HEK293 (cell line): Measurements from ENCODE around the gene SQOR.

Experiments used
- CTCF ChIA-PET: fragments of 350-600 bp; formaldehyde crosslinking; extraction: SDS; loops from one replicate; lab custom pipeline; 2021; ENCODE audit warnings: antibody characterized with exemption; lab: Yijun Ruan, JAX
- POLR2A ChIA-PET: fragments of 300-600 bp; formaldehyde crosslinking; extraction: SDS; loops from one replicate; lab custom pipeline; 2020; ENCODE audit warnings: antibody characterized with exemption, inconsistent platforms; lab: Yijun Ruan, JAX
- H3K27ac ChIP-seq: fragments of 200-500 bp; sonication (Bioruptor generic); 2 replicates; pipeline ENCODE4 v1.5.1; 2014; ENCODE audit warnings: low read depth, low read length, control low read depth, inconsistent platforms; ENCODE audit errors: extremely low read depth
- H3K36me3 ChIP-seq, 2 experiments: fragments of 200-500 bp in 1 of 2; sonication (Bioruptor generic) in 1 of 2; 1 replicate in 1 of 2; 2 replicates in 1 of 2; pipeline ENCODE4 v1.5.1; 2014 to 2017; ENCODE audit warnings: inconsistent platforms in 2 of 2, low read length in 2 of 2; ENCODE audit not compliant: control insufficient read depth in 2 of 2, insufficient read depth in 1 of 2
- H3K4me1 ChIP-seq: fragments of 200-500 bp; sonication (Bioruptor generic); 2 replicates; pipeline ENCODE4 v1.5.1; 2014; ENCODE audit warnings: mild to moderate bottlenecking, low read length, inconsistent platforms; ENCODE audit not compliant: control insufficient read depth, insufficient read depth
- H3K4me3 ChIP-seq: 2 replicates; pipeline ENCODE4 v1.5.1; 2011; ENCODE audit warnings: low read depth, mild to moderate bottlenecking, control low read depth, low read length, moderate library complexity
- H3K9me3 ChIP-seq: fragments of 200-500 bp; sonication (Bioruptor generic); 2 replicates; pipeline ENCODE4 v1.5.1; 2014; ENCODE audit warnings: low read depth, low read length, inconsistent platforms; ENCODE audit not compliant: control insufficient read depth, insufficient read depth
- BCL11A ChIP-seq: fragments of 450-650 bp; formaldehyde crosslinking; IDR thresholded peaks from 2 replicates; pipeline ENCODE4 v1.5.1; 2016; ENCODE audit warnings: low read depth, missing biosample characterization, missing genetic modification characterization
- GLI2 ChIP-seq: fragments of 450-650 bp; formaldehyde crosslinking; IDR thresholded peaks from 2 replicates; pipeline ENCODE4; 2017; ENCODE audit warnings: missing biosample characterization, missing genetic modification characterization, low read depth, borderline replicate concordance
- HOXC10 ChIP-seq: sonication (generic); formaldehyde crosslinking; IDR thresholded peaks from 2 replicates; pipeline ENCODE4 v1.8.1; 2023; ENCODE audit warnings: mild to moderate bottlenecking, missing genetic modification reagents
- IKZF3 ChIP-seq: fragments of 450-650 bp; IDR thresholded peaks from 2 replicates; pipeline ENCODE4 v1.5.0; 2018; ENCODE audit warnings: missing biosample characterization, mild to moderate bottlenecking, missing genetic modification characterization, moderate library complexity
- PATZ1 ChIP-seq: fragments of 450-650 bp; formaldehyde crosslinking; IDR thresholded peaks from 2 replicates; pipeline ENCODE4 v1.5.1; 2016; ENCODE audit warnings: missing biosample characterization, missing genetic modification characterization
- PRDM1 ChIP-seq: fragments of 450-650 bp; formaldehyde crosslinking; IDR thresholded peaks from 2 replicates; pipeline ENCODE4; 2016; ENCODE audit warnings: missing biosample characterization, missing genetic modification characterization
- RBAK ChIP-seq: fragments of 450-650 bp; formaldehyde crosslinking; IDR thresholded peaks from 2 replicates; pipeline ENCODE4 v1.5.1; 2016; ENCODE audit warnings: missing biosample characterization, missing genetic modification characterization
- SP2 ChIP-seq: fragments of 450-650 bp; formaldehyde crosslinking; IDR thresholded peaks from 2 replicates; pipeline ENCODE4 v1.5.1; 2016; ENCODE audit warnings: missing biosample characterization, missing genetic modification characterization
- ZBTB10 ChIP-seq: fragments of 450-650 bp; formaldehyde crosslinking; IDR thresholded peaks from 2 replicates; pipeline ENCODE4 v1.5.1; 2016; ENCODE audit warnings: missing biosample characterization, missing genetic modification characterization
- ZBTB7A ChIP-seq: fragments of 450-650 bp; formaldehyde crosslinking; IDR thresholded peaks from 2 replicates; pipeline ENCODE4 v1.5.1; 2016; ENCODE audit warnings: low read depth, missing biosample characterization, missing genetic modification characterization
- ZFHX2 ChIP-seq: fragments of 450-650 bp; formaldehyde crosslinking; conservative IDR thresholded peaks from 2 replicates; pipeline ENCODE4 v1.5.1; 2016; ENCODE audit warnings: missing biosample characterization, missing genetic modification characterization
- ZNF133 ChIP-seq: fragments of 450-650 bp; formaldehyde crosslinking; IDR thresholded peaks from 2 replicates; pipeline ENCODE4 v1.5.1; 2016; ENCODE audit warnings: missing biosample characterization, missing genetic modification characterization
- ZNF138 ChIP-seq: fragments of 450-650 bp; formaldehyde crosslinking; IDR thresholded peaks from 2 replicates; pipeline ENCODE4 v1.5.1; 2016; ENCODE audit warnings: missing biosample characterization, missing genetic modification characterization, borderline replicate concordance
- ZNF184 ChIP-seq: fragments of 450-650 bp; IDR thresholded peaks from 2 replicates; pipeline ENCODE4 v1.5.1; 2018; ENCODE audit warnings: missing biosample characterization, mild to moderate bottlenecking, missing genetic modification characterization
- ZNF354C ChIP-seq: fragments of 450-650 bp; formaldehyde crosslinking; IDR thresholded peaks from 2 replicates; pipeline ENCODE4 v1.5.1; 2016; ENCODE audit warnings: missing biosample characterization, missing genetic modification characterization, low read depth, borderline replicate concordance
- ZNF510 ChIP-seq: fragments of 450-650 bp; formaldehyde crosslinking; IDR thresholded peaks from 2 replicates; pipeline ENCODE4 v1.5.1; 2018; ENCODE audit warnings: mild to moderate bottlenecking, missing genetic modification characterization, missing biosample characterization; ENCODE audit not compliant: insufficient replicate concordance
- ZNF549 ChIP-seq: fragments of 450-650 bp; IDR thresholded peaks from 2 replicates; pipeline ENCODE4 v1.5.1; 2018; ENCODE audit warnings: missing biosample characterization, missing genetic modification characterization, mild to moderate bottlenecking, inconsistent platforms, moderate library complexity
- ZNF555 ChIP-seq: fragments of 450-650 bp; formaldehyde crosslinking; conservative IDR thresholded peaks from 2 replicates; pipeline ENCODE4 v1.5.1; 2017; ENCODE audit warnings: missing biosample characterization, mild to moderate bottlenecking, missing genetic modification characterization, inconsistent platforms
- ZNF585B ChIP-seq: fragments of 450-650 bp; formaldehyde crosslinking; IDR thresholded peaks from 2 replicates; pipeline ENCODE4 v1.5.1; 2016; ENCODE audit warnings: missing biosample characterization, missing genetic modification characterization
- ZNF623 ChIP-seq: fragments of 450-650 bp; formaldehyde crosslinking; IDR thresholded peaks from 2 replicates; pipeline ENCODE4 v1.5.1; 2016; ENCODE audit warnings: missing biosample characterization, missing genetic modification characterization
- ZNF624 ChIP-seq: fragments of 450-650 bp; formaldehyde crosslinking; IDR thresholded peaks from 2 replicates; pipeline ENCODE4 v1.5.1; 2017; ENCODE audit warnings: missing biosample characterization, missing genetic modification characterization
- ZNF639 ChIP-seq: fragments of 450-650 bp; formaldehyde crosslinking; IDR thresholded peaks from 2 replicates; pipeline ENCODE4 v1.5.1; 2016; ENCODE audit warnings: missing biosample characterization, missing genetic modification characterization
- ZNF664 ChIP-seq: fragments of 450-650 bp; formaldehyde crosslinking; IDR thresholded peaks from 2 replicates; pipeline ENCODE4 v1.5.1; 2016; ENCODE audit warnings: missing biosample characterization, missing genetic modification characterization
- ZNF768 ChIP-seq: fragments of 450-650 bp; formaldehyde crosslinking; IDR thresholded peaks from 2 replicates; pipeline ENCODE4 v1.5.1; 2018; ENCODE audit warnings: missing biosample characterization, mild to moderate bottlenecking, missing genetic modification characterization
- ZNF792 ChIP-seq: fragments of 450-650 bp; formaldehyde crosslinking; IDR thresholded peaks from 2 replicates; pipeline ENCODE4 v1.5.1; 2016; ENCODE audit warnings: missing biosample characterization, missing genetic modification characterization
- ZSCAN30 ChIP-seq: fragments of 450-650 bp; IDR thresholded peaks from 2 replicates; pipeline ENCODE4 v1.5.1; 2018; ENCODE audit warnings: missing biosample characterization, mild to moderate bottlenecking, missing genetic modification characterization, moderate library complexity

Gene SQOR

GRCh38 chr15:45665261-45665660, 30.4 kb downstream of the SQOR start (continued):
- no peak for TF ChIP-seq ZNF768 (tag by site-specific recombination)
- no peak for TF ChIP-seq ZFHX2 (tag by site-specific recombination)
- TF ChIP-seq ZSCAN30 (tag by site-specific recombination), result no peak

GRCh38 chr15:45666119-45666875, 31.5 kb downstream of the SQOR start:
- Histone ChIP-seq H3K4me3 (no peak overlapping the region), H3K9me3 (no peaks in the 10 kb centered on the region), H3K27ac (no peak overlapping the region), H3K4me1 (no peaks in the 10 kb centered on the region), H3K36me3 (no peaks in the 10 kb centered on the region)
- no peak for TF ChIP-seq RBAK (tag by site-specific recombination)
- peak; percentile 86 for TF ChIP-seq ZNF623
- no peak for TF ChIP-seq PATZ1 (tag by site-specific recombination)
- no peak for TF ChIP-seq BCL11A (tag by site-specific recombination)
- no peak for TF ChIP-seq ZNF184
- TF ChIP-seq ZNF664, result 0 out of 2 replicates have a peak, but pooled peaks have one; percentile 27
- ChIA-PET CTCF (no interaction called here), POLR2A (no interaction called here)

GRCh38 chr15:45667002-45667401, 32.2 kb downstream of the SQOR start:
- ChIA-PET CTCF (interaction anchor here (0.5 kb wide), 1 partner anchor 169 kb away, joined by 6 read pairs; no protein-coding TSS in a partner anchor), POLR2A (interaction anchor here (0.7 kb wide), 1 partner anchor 24 kb away, joined by 5 read pairs; no protein-coding TSS in a partner anchor)
- no peak for TF ChIP-seq SP2
- no peak for TF ChIP-seq HOXC10 (CRISPR knock-in tag)
- Histone ChIP-seq H3K9me3 (no peaks in the 10 kb centered on the region), H3K27ac (no peak overlapping the region), H3K4me1 (no peaks in the 10 kb centered on the region), H3K36me3 (no peaks in the 10 kb centered on the region), H3K4me3 (no peak overlapping the region)

- TF ChIP-seq ZNF639 (tag by site-specific recombination) (no peak), ZNF792 (tag by site-specific recombination) (no peak), ZNF549 (tag by site-specific recombination) (no peak), ZNF624 (tag by site-specific recombination) (no peak), GLI2 (no peak), ZNF133 (tag by site-specific recombination) (no peak), ZNF138 (tag by site-specific recombination) (no peak), ZNF555 (tag by site-specific recombination) (no peak), ZBTB10 (no peak), ZNF585B (tag by site-specific recombination) (no peak), PRDM1 (tag by site-specific recombination) (no peak), IKZF3 (tag by site-specific recombination) (no peak), ZBTB7A (no peak), ZNF510 (tag by site-specific recombination) (no peak), ZNF354C (tag by site-specific recombination) (no peak)
- TF ChIP-seq, all 188 proteins: peak for 0
- H3K4me1 ChIP-seq, result no peaks in the 10 kb centered on the region
- H3K9me3 ChIP-seq, result no peaks in the 10 kb centered on the region
- H3K4me3 ChIP-seq, result no peak overlapping the region
- H3K36me3 ChIP-seq, result no peaks in the 10 kb centered on the region
- no peak overlapping the region for H3K27ac ChIP-seq
- CTCF ChIA-PET, result no interaction called here
- POLR2A ChIA-PET, result no interaction called here
These were observed 33.6 kb downstream of the SQOR start for GRCh38 chr15:45668386-45668785.
